SKM-1 treated with dmso at 0.1 percent for 144 hours (cell line): Measurements from ENCODE around the gene MFNG.

Experiments
- DNase-seq: peaks from one replicate; lab custom pipeline; 2025; ENCODE audit not compliant: unreplicated experiment; lab: John Stamatoyannopoulos, UW

Gene MFNG

DNA sequence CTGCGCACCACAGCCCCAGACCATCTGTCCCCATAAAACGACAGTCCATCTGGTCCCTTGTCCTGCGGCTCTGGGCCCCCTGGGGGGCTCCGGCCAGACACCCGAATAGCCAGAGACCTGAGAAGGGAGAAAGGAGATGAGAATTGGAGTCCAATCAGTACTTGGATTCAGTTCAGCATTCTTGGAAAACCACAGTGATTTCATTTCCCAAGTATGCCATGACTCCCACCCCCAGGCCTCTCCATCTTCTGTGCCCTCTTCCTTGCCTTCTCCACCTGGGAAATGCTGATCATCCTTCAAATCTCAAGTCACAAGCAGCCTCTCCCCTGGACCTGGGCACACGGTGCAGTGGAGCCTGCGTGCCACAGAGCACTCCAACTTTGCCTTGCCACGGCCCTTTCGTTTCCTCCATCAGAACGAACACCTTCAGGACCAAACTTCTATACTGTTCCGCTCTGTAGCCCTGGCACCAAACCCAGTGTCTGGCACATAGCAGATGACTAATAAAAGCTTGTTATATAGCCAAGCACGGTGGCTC is 10.9 kb upstream of the MFNG start:
- no peak for DNase-seq

DNA sequence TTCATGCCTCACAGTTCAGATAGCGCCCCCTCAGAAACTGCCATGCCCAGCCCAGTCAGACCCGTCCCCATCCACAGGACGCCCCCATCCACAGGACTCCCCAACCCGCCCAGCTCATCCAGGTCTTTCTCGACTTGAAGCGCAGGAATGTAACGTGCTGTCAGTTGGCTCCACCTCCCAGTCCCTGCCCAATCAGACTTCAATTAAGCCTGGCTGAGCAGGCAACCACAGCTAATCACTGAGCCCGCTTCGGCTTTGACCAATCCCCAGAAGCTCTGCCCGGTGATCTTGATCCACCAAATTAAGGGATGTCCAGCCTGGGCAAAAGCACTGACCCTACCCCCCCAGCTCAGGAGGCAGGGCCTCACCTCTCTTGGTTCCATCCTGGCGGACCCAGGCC is 10.5 kb upstream of the MFNG start:
- no peak for DNase-seq

- DNase-seq, result no peak
Observed at GRCh38 chr22:37493979-37494378, 7.8 kb upstream of the MFNG start.

- peak; percentile 74 for DNase-seq
Observed at GRCh38 chr22:37492428-37493344, 6.5 kb upstream of the MFNG start.

DNA sequence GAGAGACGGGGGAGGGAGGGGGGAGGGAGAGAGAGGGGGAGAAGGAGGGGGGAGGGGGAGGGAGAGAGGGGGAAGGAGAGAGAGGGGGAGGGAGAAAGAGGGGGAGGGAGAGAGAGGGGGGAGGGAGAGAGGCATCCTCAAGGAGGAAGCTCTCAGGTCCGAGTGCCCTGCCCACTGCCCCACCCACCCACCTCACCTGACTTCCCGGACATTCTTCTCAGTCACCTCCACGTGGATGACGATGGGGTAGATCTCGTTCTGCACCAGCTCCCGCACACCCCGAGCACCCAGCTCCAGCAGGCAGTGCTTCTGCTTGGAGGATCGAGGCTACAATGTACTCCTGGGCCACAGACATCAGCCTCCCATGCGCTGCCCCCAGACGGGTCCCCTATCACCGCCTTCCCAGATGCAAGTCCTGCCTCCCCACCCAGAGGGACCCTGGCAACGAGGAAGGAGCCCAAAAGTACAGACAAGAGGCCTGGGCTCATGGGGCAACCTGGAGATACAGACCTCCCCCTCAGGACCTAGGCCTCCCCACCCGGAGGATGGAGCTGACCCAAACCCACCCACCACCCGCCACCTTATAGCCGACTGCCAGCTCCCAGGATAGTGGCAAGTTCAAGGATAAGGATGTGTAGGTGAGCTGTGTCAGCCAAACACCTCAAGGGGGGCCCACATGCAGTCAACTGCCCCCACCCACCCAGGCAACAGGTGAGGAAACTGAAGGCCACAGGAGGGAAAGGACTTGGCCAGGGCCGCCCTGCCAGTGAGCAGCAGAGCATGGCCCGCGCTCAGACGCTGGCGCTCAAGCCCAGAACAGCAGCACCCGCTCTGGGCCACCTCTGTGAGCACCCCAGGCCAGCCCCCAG is 5.6 kb upstream of the MFNG start:
- no peak for DNase-seq

- DNase-seq, result no peak
Observed at GRCh38 chr22:37491106-37491505, 4.9 kb upstream of the MFNG start.

GRCh38 chr22:37489983-37490382 is 3.8 kb upstream of the MFNG start:
- no peak for DNase-seq

GRCh38 chr22:37488337-37489135 is 2.4 kb upstream of the MFNG start:
- no peak for DNase-seq

DNA sequence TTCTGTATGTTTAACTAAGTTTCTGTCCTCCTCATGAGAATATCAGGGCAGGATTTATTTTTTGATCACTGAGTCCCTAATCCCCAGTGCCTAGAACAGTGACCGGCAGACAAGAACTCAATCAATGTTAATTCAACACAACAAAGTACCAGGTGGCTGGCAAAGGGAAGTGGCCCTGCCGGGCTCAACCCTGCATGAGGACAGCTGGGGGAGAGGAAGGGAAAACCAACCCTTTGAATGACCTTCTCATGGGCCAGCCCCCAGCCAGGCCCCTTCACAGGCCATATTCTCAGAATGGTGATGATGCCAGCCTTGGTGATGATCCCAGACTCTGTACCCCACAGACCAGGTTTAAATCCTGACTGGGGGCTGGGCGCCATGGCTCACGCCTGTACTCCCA is 1.4 kb upstream of the MFNG start:
- DNase-seq, result no peak

- no peak for DNase-seq
Observed at GRCh38 chr22:37487129-37487528, 945 bp upstream of the MFNG start.

DNA sequence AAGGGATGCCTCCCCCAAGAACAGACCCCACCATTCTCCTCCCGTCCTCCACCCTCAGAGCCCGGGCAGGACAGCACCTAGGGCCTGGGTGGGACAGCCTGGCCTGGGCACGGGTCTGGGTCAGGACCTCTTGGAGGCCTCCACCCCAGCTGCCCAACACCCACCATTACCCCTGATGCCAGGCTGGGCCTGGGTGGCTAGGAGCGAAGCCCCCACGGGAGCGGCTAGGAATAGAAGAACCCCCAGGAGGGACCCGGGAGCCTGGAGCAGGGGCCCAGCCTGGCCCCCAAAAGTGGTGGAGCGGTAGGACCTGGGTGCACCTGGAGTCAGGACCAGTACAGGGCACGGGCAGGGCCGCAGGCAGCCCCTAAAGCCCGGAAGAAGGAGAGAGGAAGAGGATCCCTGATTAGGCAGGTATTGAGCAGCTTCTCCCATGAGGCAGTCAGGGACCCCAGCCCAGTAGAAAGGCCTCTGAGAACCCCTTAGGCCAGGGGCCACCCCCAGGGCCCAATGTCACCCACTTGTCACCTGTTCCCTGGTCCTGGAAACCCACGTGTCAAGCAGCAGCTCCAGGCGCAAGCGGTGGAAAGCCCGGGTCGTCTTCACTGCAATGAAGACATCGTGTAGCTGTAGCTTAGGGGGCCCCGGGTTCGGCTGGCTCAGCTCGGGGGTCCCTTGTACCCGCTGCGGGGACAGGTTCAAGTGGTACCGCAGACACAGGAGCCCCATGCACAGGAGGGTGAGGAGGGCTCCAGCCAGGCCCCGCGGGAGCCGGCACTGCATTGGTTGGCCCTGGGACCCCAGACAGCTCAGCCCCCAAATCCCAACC is 575 bp downstream of the MFNG start:
- no peak for DNase-seq

GRCh38 chr22:37484480-37485394 is 1.4 kb downstream of the MFNG start:
- DNase-seq, result peak; percentile 94

GRCh38 chr22:37483050-37483449 is 3.1 kb downstream of the MFNG start:
- DNase-seq, result no peak

DNA sequence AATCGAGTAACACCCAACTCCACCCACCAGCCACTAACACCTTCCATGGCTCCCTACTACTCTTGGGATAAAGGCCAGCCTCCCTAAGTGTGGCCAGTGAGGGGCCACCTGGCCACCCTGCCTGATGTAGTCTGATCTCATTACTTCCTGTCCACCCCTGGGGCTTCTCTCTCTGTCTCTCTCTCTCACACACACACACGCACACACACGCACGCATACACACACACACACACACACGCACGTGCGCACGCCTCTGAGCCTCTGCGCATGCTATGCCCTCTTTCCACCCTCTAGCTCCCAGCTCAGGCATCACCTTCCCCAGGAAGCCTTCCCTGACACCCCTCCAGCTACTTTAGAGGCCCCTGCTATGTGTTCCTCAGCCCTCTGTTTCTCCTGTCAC is 3.9 kb downstream of the MFNG start:
- DNase-seq, result no peak

- no peak for DNase-seq
Observed at GRCh38 chr22:37481347-37481907, 4.8 kb downstream of the MFNG start.

DNA sequence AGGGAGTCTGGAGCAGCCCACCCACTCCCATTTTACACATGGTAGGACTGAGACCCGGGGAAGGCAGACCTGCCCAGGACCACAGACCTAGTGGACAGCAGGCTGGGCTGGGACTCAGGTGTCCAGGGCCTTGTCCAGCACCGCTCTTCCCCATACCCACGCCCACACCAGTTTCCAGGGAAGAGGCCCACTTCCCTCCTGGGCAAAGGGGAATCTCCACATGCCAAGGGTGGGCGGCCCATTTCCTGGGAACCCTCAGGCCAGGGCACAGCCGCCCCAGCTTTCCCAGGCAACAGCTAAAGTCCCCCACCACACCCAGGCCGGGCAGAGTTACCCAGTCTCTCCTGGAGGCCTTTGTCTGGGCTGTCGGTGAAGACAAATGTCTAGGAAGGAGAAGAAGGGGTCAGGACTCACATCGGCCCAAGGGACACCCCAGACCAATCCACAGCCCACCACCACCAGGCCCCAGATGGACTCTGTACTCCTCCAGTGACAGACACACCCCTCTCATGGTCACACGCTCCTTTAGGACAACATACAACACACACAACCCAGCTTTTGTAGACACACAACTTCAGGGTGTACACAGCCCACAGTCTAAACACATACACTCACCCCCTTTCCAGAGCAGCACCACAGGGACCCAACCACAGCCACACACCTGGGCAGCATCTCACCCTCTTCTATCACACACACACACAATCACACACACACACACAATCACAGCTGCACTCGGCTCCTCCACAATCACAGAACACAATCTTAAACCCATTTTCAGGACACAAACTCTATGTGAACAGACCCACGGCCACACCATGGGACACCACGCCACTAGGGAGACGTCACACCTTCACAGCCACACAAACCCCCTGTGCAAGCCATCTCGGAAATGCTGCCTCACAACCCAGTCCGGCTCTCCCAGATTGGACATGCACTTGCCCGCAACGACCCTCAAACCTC is 5.5 kb downstream of the MFNG start:
- DNase-seq, result no peak

DNA sequence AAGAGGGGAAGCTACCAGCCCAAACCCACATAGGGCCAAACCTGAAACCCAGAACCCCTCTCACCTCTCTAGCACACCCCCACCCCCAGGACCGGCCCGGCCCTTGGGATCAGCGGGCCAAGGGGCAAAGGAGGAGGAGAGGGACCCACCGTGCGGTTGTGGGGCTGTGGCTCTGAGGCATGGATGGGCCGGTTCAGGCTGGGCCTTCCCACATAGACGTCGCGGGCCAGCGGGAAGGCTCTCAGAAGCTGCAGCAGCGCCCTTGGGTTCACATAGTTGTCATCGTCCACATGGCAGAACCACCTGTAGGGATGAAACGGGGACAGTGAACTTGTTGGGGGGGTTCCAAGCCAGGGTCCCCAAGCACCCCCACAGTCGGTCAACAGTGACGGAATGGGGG is 7.0 kb downstream of the MFNG start:
- DNase-seq, result no peak
